Measurements from ENCODE around the gene C15orf39.

DNA sequence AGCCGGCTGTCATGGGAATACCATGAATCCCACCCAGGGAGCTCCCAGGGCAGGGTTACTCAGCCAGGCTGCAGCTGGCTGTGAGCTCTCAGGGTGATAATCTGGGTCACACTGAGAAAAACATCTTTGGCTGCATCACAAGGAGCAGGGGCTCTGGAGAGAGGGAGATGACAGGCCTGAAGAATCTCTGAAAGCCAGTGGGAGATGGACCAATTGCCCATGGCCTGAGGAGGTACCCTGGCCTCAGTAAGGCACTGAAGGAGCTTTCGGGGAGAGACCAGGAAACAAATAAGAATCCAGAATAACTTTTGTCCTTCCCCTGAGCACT is 28.3 kb downstream of the C15orf39 start:
- TF ChIP-seq, protein P1, sequence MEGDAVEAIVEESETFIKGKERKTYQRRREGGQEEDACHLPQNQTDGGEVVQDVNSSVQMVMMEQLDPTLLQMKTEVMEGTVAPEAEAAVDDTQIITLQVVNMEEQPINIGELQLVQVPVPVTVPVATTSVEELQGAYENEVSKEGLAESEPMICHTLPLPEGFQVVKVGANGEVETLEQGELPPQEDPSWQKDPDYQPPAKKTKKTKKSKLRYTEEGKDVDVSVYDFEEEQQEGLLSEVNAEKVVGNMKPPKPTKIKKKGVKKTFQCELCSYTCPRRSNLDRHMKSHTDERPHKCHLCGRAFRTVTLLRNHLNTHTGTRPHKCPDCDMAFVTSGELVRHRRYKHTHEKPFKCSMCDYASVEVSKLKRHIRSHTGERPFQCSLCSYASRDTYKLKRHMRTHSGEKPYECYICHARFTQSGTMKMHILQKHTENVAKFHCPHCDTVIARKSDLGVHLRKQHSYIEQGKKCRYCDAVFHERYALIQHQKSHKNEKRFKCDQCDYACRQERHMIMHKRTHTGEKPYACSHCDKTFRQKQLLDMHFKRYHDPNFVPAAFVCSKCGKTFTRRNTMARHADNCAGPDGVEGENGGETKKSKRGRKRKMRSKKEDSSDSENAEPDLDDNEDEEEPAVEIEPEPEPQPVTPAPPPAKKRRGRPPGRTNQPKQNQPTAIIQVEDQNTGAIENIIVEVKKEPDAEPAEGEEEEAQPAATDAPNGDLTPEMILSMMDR (IDR thresholded peaks at IDR 0.05; ENCODE audit: insufficient read depth, low read length, poor library complexity, severe bottlenecking) = no peak
- no peak for TF ChIP-seq EZH2phosphoT487 (conservative IDR thresholded peaks at IDR 0.05; ENCODE audit: low read length)

Data from SU-DHL-6 (cell line).